HCT116 (cell line): Measurements from ENCODE around the gene DCDC2C. TPM values are rescaled to one million over a fixed set of nuclear protein-coding genes. Genes with fewer than 3 reads are reported as not detected.

Source experiments
- ATAC-seq: fragments of 200-7000 bp; cut with Tn5 transposase; 2 replicates; pipeline ENCODE4 v1.9.1; 2020; ENCODE audit warnings: mild to moderate bottlenecking, moderate library complexity
- BruUV-seq: library from RNA; stranded (reverse); fragments of 400-500 nt; replicated peaks from 2 replicates; lab custom pipeline; 2021; lab: Mats Ljungman, UMichigan
- CTCF ChIA-PET: fragments of 300-600 bp; sonication (Branson Sonifier 250); formaldehyde crosslinking; loops from one replicate; lab custom pipeline; 2021; ENCODE audit warnings: antibody characterized with exemption; lab: Charles Lee
- POLR2A ChIA-PET: fragments of 300-600, 350-600 bp; sonication (Branson Sonifier 250); formaldehyde crosslinking; loops from one replicate; lab custom pipeline; 2021; ENCODE audit warnings: antibody characterized with exemption; lab: Charles Lee
- RAD21 ChIA-PET, 2 experiments: fragments of 300-600 bp; sonication (Branson Sonifier 250); formaldehyde crosslinking; loops; one replicate each; lab custom pipeline; 2023; ENCODE audit warnings: low total read pairs in 2 of 2; ENCODE audit not compliant: uncharacterized antibody in 2 of 2, unreplicated experiment in 2 of 2, low non-redundant PET in 1 of 2; lab: Charles Lee
- DNase-seq: peaks from one replicate; pipeline ENCODE4 v3.0.0-alpha.2; 2010; ENCODE audit warnings: low read depth, low spot score
- H2AFZ ChIP-seq: fragments of 200-600 bp; shearing (Covaris generic), sonication (generic); 2 replicates; pipeline ENCODE4 v1.6.1; 2017; ENCODE audit warnings: low read depth, mixed run types, mixed read lengths, antibody characterized with exemption, low read length; ENCODE audit not compliant: poor library complexity, severe bottlenecking
- H3K27ac ChIP-seq: 2 replicates; pipeline ENCODE4 v1.5.1; 2012; ENCODE audit warnings: low read depth, low read length
- H3K27me3 ChIP-seq: fragments of 200-600 bp; sonication (generic); 2 replicates; pipeline ENCODE4 v1.6.1; 2016; ENCODE audit warnings: mixed run types, low read length, mixed read lengths; ENCODE audit not compliant: insufficient read depth
- H3K36me3 ChIP-seq, 2 experiments: fragments of 200-500 bp in 1 of 2; fragments of 200-600 bp in 1 of 2; sonication (Bioruptor generic) in 1 of 2; sonication (generic) in 1 of 2; 2 replicates each; pipeline versions ENCODE4 v1.5.1 to v1.6.1; 2014 to 2016; ENCODE audit warnings: low read length in 2 of 2, inconsistent platforms in 1 of 2, mixed read lengths in 1 of 2, mixed run types in 1 of 2; ENCODE audit not compliant: insufficient read depth in 2 of 2, control insufficient read depth in 1 of 2
- H3K4me1 ChIP-seq, 2 experiments: fragments of 200-600 bp in 1 of 2; sonication (generic) in 1 of 2; 2 replicates each; pipeline versions ENCODE4 v1.5.1 to v1.6.1; 2012 to 2017; ENCODE audit warnings: low read length in 2 of 2, inconsistent platforms in 1 of 2, mild to moderate bottlenecking in 1 of 2, mixed read lengths in 1 of 2, mixed run types in 1 of 2, moderate library complexity in 1 of 2; ENCODE audit not compliant: insufficient read depth in 2 of 2, control insufficient read depth in 1 of 2
- H3K4me2 ChIP-seq: fragments of 200-600 bp; sonication (generic); 2 replicates; pipeline ENCODE4 v1.6.1; 2017; ENCODE audit warnings: mixed run types, low read length, mixed read lengths
- H3K4me3 ChIP-seq, 2 experiments: fragments of 200-600 bp in 1 of 2; sonication (generic) in 1 of 2; replicated peaks in 1 of 2; 2 replicates each; pipeline ENCODE4 v1.5.1; 2011 to 2016; ENCODE audit warnings: low read length in 2 of 2, control low read depth in 1 of 2, low read depth in 1 of 2, mild to moderate bottlenecking in 1 of 2, mixed read lengths in 1 of 2, mixed run types in 1 of 2
- H3K79me2 ChIP-seq: fragments of 200-600 bp; sonication (generic); 2 replicates; pipeline ENCODE4 v1.6.1; 2017; ENCODE audit warnings: mild to moderate bottlenecking, mixed run types, low read length, moderate library complexity, mixed read lengths; ENCODE audit not compliant: insufficient read depth
- H3K9ac ChIP-seq: fragments of 200-600 bp; sonication (generic); 2 replicates; pipeline ENCODE4 v1.6.1; 2016; ENCODE audit warnings: low read length, mixed read lengths
- H3K9me2 ChIP-seq: fragments of 200-600 bp; sonication (generic), shearing (Covaris generic); 2 replicates; pipeline ENCODE4 v1.6.1; 2017; ENCODE audit warnings: mixed run types, mild to moderate bottlenecking, moderate library complexity; ENCODE audit not compliant: insufficient read depth
- H3K9me3 ChIP-seq, 2 experiments: fragments of 200-500 bp in 1 of 2; fragments of 200-600 bp in 1 of 2; sonication (Bioruptor generic) in 1 of 2; sonication (generic) in 1 of 2; 2 replicates each; pipeline ENCODE4 v1.6.1; 2014 to 2017; ENCODE audit warnings: low read length in 2 of 2, mixed read lengths in 2 of 2, inconsistent platforms in 1 of 2, low read depth in 1 of 2, mild to moderate bottlenecking in 1 of 2, mixed run types in 1 of 2, moderate library complexity in 1 of 2; ENCODE audit not compliant: control insufficient read depth in 1 of 2, insufficient read depth in 1 of 2
- H4K20me1 ChIP-seq: fragments of 200-600 bp; sonication (generic), shearing (Covaris generic); 2 replicates; pipeline ENCODE4 v1.6.1; 2017; ENCODE audit warnings: mixed run types, mild to moderate bottlenecking, moderate library complexity; ENCODE audit not compliant: insufficient read depth
- CBX3 ChIP-seq: IDR thresholded peaks from 2 replicates; pipeline ENCODE4 v1.6.1; 2012; ENCODE audit warnings: low read depth
- CEBPB ChIP-seq: IDR thresholded peaks from 2 replicates; pipeline ENCODE4 v1.6.1; 2012; ENCODE audit warnings: low read depth
- EGR1 ChIP-seq: IDR thresholded peaks from 2 replicates; pipeline ENCODE4 v1.6.1; 2012; ENCODE audit warnings: low read depth
- ELF1 ChIP-seq: IDR thresholded peaks from 2 replicates; pipeline ENCODE4 v1.6.1; 2012; ENCODE audit warnings: low read depth, borderline replicate concordance
- EZH2 ChIP-seq: fragments of 200-600 bp; sonication (generic); IDR thresholded peaks from 2 replicates; pipeline ENCODE4 v1.6.1; 2017; ENCODE audit warnings: antibody characterized with exemption, mixed run types
- FOSL1 ChIP-seq: IDR thresholded peaks from 2 replicates; pipeline ENCODE4 v1.6.1; 2012; ENCODE audit warnings: low read depth
- POLR2A ChIP-seq: IDR thresholded peaks from 2 replicates; pipeline ENCODE4 v1.7.0; 2011; ENCODE audit warnings: borderline replicate concordance; ENCODE audit not compliant: insufficient read depth, insufficient read length; ENCODE audit errors: extremely low read depth
- RAD21 ChIP-seq: IDR thresholded peaks from 2 replicates; pipeline ENCODE4 v1.6.1; 2012; ENCODE audit warnings: low read depth, mild to moderate bottlenecking
- SP1 ChIP-seq: IDR thresholded peaks from 2 replicates; pipeline ENCODE4 v1.6.1; 2012; ENCODE audit warnings: low read depth
- SRF ChIP-seq: IDR thresholded peaks from 2 replicates; pipeline ENCODE4 v1.6.1; 2012; ENCODE audit warnings: low read depth
- TCF7L2 ChIP-seq: IDR thresholded peaks from 2 replicates; pipeline ENCODE4 v1.7.0; 2011; ENCODE audit warnings: borderline replicate concordance, inconsistent platforms; ENCODE audit not compliant: insufficient read depth, insufficient read length; ENCODE audit errors: extremely low read depth
- YY1 ChIP-seq: IDR thresholded peaks from 2 replicates; pipeline ENCODE4 v1.6.1; 2011; ENCODE audit warnings: low read length, low read depth, moderate library complexity, mild to moderate bottlenecking; ENCODE audit not compliant: insufficient replicate concordance; ENCODE audit errors: extremely low read depth
- ZFX ChIP-seq: fragments of 450-650 bp; IDR thresholded peaks from 2 replicates; pipeline ENCODE4 v1.6.1; 2017
- ZNF274 ChIP-seq: fragments of 200-500 bp; sonication (Bioruptor generic); IDR thresholded peaks from 2 replicates; pipeline ENCODE4 v1.6.1; 2014; ENCODE audit warnings: mild to moderate bottlenecking, low read depth, low read length, inconsistent platforms
- intact Hi-C: fragments of 100-400 bp; cut with micrococcal nuclease; formaldehyde crosslinking; loops from 2 replicates; pipeline ENCODE4 v1.10.0; 2022
- total RNA-seq: library from RNA; stranded (reverse); gene quantifications from one replicate; pipeline ENCODE4 v1.2.1, GENCODE V29; 2021; ENCODE audit not compliant: unreplicated experiment
- TF ChIP-seq, protein P1 (sequence below): IDR thresholded peaks from 2 replicates; pipeline ENCODE4 v1.6.1; 2012
- TF ChIP-seq, protein P2 (sequence below): IDR thresholded peaks from 2 replicates; pipeline ENCODE4 v1.6.1; 2012; ENCODE audit warnings: low read depth
- TF ChIP-seq, protein P3 (sequence below): IDR thresholded peaks from 2 replicates; pipeline ENCODE4 v1.6.1; 2012
- TF ChIP-seq, protein P4 (sequence below): IDR thresholded peaks from 2 replicates; pipeline ENCODE4 v1.6.1; 2011; ENCODE audit warnings: mild to moderate bottlenecking, low read length, moderate library complexity; ENCODE audit not compliant: insufficient replicate concordance; ENCODE audit errors: extremely low read depth

DCDC2C gene
- total RNA-seq, 1 experiment from 2014 or later = not detected

DNA sequence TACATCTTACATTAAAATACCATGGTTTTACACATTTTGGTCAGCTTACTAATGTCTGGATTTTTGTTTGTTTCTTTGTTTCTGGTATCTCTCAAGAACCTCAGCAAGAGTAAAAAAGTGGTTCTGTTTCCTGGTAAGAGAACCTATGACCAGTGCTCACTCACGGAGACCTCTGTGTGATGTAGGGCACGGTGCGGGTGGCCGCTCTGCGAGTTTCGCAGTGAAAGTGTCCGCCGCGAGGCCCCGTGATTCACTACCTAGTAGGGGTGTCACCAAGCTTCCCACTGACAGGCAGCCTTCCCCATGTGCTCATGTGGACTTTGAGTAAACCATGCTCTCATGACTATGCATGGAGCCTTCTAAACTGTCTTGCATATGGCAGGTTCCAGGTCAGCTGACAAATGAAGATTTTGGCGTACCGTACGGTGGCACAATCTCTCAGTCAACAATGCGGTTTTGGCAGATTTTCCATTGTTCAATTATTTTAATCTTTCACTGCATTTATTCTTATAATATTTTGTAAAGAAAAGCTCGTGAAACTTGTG is 137.3 kb downstream of the DCDC2C start (continued):
- TF ChIP-seq EGR1 = no peak
- no peak for TF ChIP-seq ZFX
- TF ChIP-seq ZNF274 = no peak
- no peak for TF ChIP-seq POLR2A

DNA sequence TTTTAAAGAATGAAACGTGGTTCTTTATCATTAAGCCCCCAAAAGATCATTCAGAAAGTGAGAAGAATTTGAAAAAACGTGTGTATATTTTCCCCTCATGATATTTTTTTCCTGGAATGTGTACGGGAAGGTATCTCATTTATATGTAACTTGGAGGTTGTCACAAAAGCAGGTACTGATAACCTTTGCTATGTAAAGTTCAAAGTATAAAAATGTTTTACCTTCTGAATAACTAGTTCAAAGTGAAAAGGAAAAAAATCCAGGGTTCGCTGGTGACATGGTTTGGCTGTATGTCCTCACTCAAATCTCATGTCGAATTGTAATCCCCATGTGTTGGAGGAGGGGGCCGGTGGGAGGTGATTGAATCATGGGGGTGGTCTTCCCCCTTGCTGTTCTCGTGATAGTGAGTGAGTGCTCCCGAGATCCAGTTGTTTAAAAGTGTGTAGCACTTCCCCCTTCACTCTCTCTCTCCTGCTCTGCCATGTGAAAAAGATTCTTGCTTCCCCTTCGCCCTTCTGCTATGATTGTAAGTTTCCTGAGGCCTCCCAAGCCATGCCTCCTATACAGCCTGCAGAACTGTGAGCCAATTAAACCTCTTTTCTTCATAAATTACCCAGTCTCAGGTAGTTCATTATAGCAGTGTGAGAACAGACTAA is 144.2 kb downstream of the DCDC2C start:
- ATAC-seq (no peak), DNase-seq (no peak)
- no peaks in the 10 kb centered on the region for H3K79me2 ChIP-seq
- ChIA-PET POLR2A (no interaction called here), CTCF (no interaction called here), RAD21 (no interaction called here)
- H3K4me3 ChIP-seq = no peak overlapping the region
- no peaks in the 10 kb centered on the region for H3K9me2 ChIP-seq
- H3K27ac ChIP-seq = no peak overlapping the region
- H2AFZ ChIP-seq = no peak overlapping the region
- no peak overlapping the region for H3K9ac ChIP-seq
- H3K9me3 ChIP-seq = no peaks in the 10 kb centered on the region
- no peaks in the 10 kb centered on the region for H3K36me3 ChIP-seq
- no peak for TF ChIP-seq SRF
- TF ChIP-seq YY1 = no peak
- TF ChIP-seq, protein P1, sequence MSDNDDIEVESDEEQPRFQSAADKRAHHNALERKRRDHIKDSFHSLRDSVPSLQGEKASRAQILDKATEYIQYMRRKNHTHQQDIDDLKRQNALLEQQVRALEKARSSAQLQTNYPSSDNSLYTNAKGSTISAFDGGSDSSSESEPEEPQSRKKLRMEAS = no peak
- TF ChIP-seq EGR1 = no peak
- TF ChIP-seq FOSL1 = no peak
- TF ChIP-seq EZH2 = no peak
- TF ChIP-seq, protein P2, sequence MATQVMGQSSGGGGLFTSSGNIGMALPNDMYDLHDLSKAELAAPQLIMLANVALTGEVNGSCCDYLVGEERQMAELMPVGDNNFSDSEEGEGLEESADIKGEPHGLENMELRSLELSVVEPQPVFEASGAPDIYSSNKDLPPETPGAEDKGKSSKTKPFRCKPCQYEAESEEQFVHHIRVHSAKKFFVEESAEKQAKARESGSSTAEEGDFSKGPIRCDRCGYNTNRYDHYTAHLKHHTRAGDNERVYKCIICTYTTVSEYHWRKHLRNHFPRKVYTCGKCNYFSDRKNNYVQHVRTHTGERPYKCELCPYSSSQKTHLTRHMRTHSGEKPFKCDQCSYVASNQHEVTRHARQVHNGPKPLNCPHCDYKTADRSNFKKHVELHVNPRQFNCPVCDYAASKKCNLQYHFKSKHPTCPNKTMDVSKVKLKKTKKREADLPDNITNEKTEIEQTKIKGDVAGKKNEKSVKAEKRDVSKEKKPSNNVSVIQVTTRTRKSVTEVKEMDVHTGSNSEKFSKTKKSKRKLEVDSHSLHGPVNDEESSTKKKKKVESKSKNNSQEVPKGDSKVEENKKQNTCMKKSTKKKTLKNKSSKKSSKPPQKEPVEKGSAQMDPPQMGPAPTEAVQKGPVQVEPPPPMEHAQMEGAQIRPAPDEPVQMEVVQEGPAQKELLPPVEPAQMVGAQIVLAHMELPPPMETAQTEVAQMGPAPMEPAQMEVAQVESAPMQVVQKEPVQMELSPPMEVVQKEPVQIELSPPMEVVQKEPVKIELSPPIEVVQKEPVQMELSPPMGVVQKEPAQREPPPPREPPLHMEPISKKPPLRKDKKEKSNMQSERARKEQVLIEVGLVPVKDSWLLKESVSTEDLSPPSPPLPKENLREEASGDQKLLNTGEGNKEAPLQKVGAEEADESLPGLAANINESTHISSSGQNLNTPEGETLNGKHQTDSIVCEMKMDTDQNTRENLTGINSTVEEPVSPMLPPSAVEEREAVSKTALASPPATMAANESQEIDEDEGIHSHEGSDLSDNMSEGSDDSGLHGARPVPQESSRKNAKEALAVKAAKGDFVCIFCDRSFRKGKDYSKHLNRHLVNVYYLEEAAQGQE = no peak
- no peak for TF ChIP-seq RAD21
- no peak for TF ChIP-seq TCF7L2
- TF ChIP-seq CBX3 = no peak
- TF ChIP-seq SP1 = no peak
- no peak for TF ChIP-seq CEBPB
- TF ChIP-seq ZFX = no peak
- TF ChIP-seq, protein P3, sequence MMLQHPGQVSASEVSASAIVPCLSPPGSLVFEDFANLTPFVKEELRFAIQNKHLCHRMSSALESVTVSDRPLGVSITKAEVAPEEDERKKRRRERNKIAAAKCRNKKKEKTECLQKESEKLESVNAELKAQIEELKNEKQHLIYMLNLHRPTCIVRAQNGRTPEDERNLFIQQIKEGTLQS = no peak
- TF ChIP-seq, protein P4, sequence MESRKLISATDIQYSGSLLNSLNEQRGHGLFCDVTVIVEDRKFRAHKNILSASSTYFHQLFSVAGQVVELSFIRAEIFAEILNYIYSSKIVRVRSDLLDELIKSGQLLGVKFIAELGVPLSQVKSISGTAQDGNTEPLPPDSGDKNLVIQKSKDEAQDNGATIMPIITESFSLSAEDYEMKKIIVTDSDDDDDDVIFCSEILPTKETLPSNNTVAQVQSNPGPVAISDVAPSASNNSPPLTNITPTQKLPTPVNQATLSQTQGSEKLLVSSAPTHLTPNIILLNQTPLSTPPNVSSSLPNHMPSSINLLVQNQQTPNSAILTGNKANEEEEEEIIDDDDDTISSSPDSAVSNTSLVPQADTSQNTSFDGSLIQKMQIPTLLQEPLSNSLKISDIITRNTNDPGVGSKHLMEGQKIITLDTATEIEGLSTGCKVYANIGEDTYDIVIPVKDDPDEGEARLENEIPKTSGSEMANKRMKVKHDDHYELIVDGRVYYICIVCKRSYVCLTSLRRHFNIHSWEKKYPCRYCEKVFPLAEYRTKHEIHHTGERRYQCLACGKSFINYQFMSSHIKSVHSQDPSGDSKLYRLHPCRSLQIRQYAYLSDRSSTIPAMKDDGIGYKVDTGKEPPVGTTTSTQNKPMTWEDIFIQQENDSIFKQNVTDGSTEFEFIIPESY = no peak
- TF ChIP-seq ZNF274 = no peak
- TF ChIP-seq ELF1 = no peak
- H3K4me1 ChIP-seq = no peaks in the 10 kb centered on the region
- intact Hi-C loops = no loop called here
- H3K27me3 ChIP-seq = peaks cover 13% of the 10 kb centered on the region
- no peak overlapping the region for H3K4me2 ChIP-seq
- H4K20me1 ChIP-seq = no peaks in the 10 kb centered on the region
- BruUV-seq = no TSS peak
